SK-N-MC (cell line): ENCODE results near the gene TMEM123.

Source experiments
- EZH2 ChIP-seq: fragments of 200-600 bp; sonication (generic); IDR thresholded peaks from one replicate; pipeline ENCODE4 v1.6.1; 2017; ENCODE audit warnings: antibody characterized with exemption
- POLR2AphosphoS5 ChIP-seq: IDR thresholded peaks from 2 replicates; pipeline ENCODE4 v1.6.1; 2012; ENCODE audit warnings: mild to moderate bottlenecking, low read depth, low read length, borderline replicate concordance

- no peak for TF ChIP-seq POLR2AphosphoS5
- TF ChIP-seq EZH2: no peak
These were observed 27.2 kb upstream of the TMEM123 start for GRCh38 chr11:102479733-102480132.
